ENCODE data around the gene LHFPL6. TPM values are rescaled to one million over a fixed set of nuclear protein-coding genes. Genes with fewer than 3 reads are reported as not detected.

LHFPL6 gene
- total RNA-seq, 1 experiment from 2014 or later: 8.9 TPM

- CTCF ChIA-PET: interaction anchor here (0.5 kb wide), 1 partner anchor 481 kb away, joined by 3 read pairs; no protein-coding TSS in a partner anchor
- H3K36me3 Mint-ChIP-seq (ENCODE audit: insufficient read depth, unreplicated experiment): no peaks in the 10 kb centered on the region
- H3K27me3 Mint-ChIP-seq (ENCODE audit: insufficient read depth, unreplicated experiment): no peaks in the 10 kb centered on the region
- no peak for DNase-seq (ENCODE audit: unreplicated experiment)
- H3K4me1 Mint-ChIP-seq (ENCODE audit: insufficient read depth, unreplicated experiment): peaks cover 19% of the 10 kb centered on the region
- no peak overlapping the region for H3K4me3 Mint-ChIP-seq (ENCODE audit: unreplicated experiment)
- no peak for TF ChIP-seq CTCF (IDR thresholded peaks at IDR 0.05; ENCODE audit: unreplicated experiment)
- H3K9me3 Mint-ChIP-seq (ENCODE audit: unreplicated experiment): no peaks in the 10 kb centered on the region
- H3K27ac Mint-ChIP-seq (ENCODE audit: low read depth, unreplicated experiment): no peak overlapping the region
- BruUV-seq (replicated peaks): no TSS peak
- intact Hi-C loops (cut with micrococcal nuclease): no loop called here
- POLR2A ChIA-PET: no interaction called here
Observed at GRCh38 chr13:39559847-39560246, 43.1 kb downstream of the LHFPL6 start.

GRCh38 chr13:39557285-39557955, 45.6 kb downstream of the LHFPL6 start:
- CTCF ChIA-PET: no interaction called here
- H3K27ac Mint-ChIP-seq (ENCODE audit: low read depth, unreplicated experiment): no peak overlapping the region
- POLR2A ChIA-PET: no interaction called here

GRCh38 chr13:39556866-39557265, 46.1 kb downstream of the LHFPL6 start:
- Mint-ChIP-seq H3K9me3 (ENCODE audit: unreplicated experiment) (no peaks in the 10 kb centered on the region), H3K4me3 (ENCODE audit: unreplicated experiment) (no peak overlapping the region), H3K27me3 (ENCODE audit: insufficient read depth, unreplicated experiment) (no peaks in the 10 kb centered on the region), H3K4me1 (ENCODE audit: insufficient read depth, unreplicated experiment) (no peaks in the 10 kb centered on the region), H3K27ac (ENCODE audit: low read depth, unreplicated experiment) (no peak overlapping the region), H3K36me3 (ENCODE audit: insufficient read depth, unreplicated experiment) (no peaks in the 10 kb centered on the region)
- intact Hi-C loops (cut with micrococcal nuclease): no loop called here
- no peak for TF ChIP-seq CTCF (IDR thresholded peaks at IDR 0.05; ENCODE audit: unreplicated experiment)
- no peak for DNase-seq (ENCODE audit: unreplicated experiment)
- ChIA-PET POLR2A (no interaction called here), CTCF (no interaction called here)
- no TSS peak for BruUV-seq (replicated peaks)

More at GRCh38 chr13:39557285-39557955, 45.6 kb downstream of the LHFPL6 start:
- Mint-ChIP-seq H3K9me3 (ENCODE audit: unreplicated experiment) (no peaks in the 10 kb centered on the region), H3K36me3 (ENCODE audit: insufficient read depth, unreplicated experiment) (no peaks in the 10 kb centered on the region), H3K4me1 (ENCODE audit: insufficient read depth, unreplicated experiment) (no peaks in the 10 kb centered on the region), H3K4me3 (ENCODE audit: unreplicated experiment) (no peak overlapping the region), H3K27me3 (ENCODE audit: insufficient read depth, unreplicated experiment) (no peaks in the 10 kb centered on the region)
- BruUV-seq (replicated peaks): no TSS peak
- TF ChIP-seq CTCF (IDR thresholded peaks at IDR 0.05; ENCODE audit: unreplicated experiment): no peak
- no peak for DNase-seq (ENCODE audit: unreplicated experiment)
- intact Hi-C loops (cut with micrococcal nuclease): no loop called here

GRCh38 chr13:39554371-39554770, 48.6 kb downstream of the LHFPL6 start:
- TF ChIP-seq CTCF (IDR thresholded peaks at IDR 0.05; ENCODE audit: unreplicated experiment): no peak
- Mint-ChIP-seq H3K36me3 (ENCODE audit: insufficient read depth, unreplicated experiment) (no peaks in the 10 kb centered on the region), H3K4me1 (ENCODE audit: insufficient read depth, unreplicated experiment) (no peaks in the 10 kb centered on the region), H3K4me3 (ENCODE audit: unreplicated experiment) (no peak overlapping the region), H3K9me3 (ENCODE audit: unreplicated experiment) (no peaks in the 10 kb centered on the region), H3K27ac (ENCODE audit: low read depth, unreplicated experiment) (no peak overlapping the region), H3K27me3 (ENCODE audit: insufficient read depth, unreplicated experiment) (no peaks in the 10 kb centered on the region)
- CTCF ChIA-PET: no interaction called here
- intact Hi-C loops (cut with micrococcal nuclease): no loop called here
- DNase-seq (ENCODE audit: unreplicated experiment): no peak
- no TSS peak for BruUV-seq (replicated peaks)
- POLR2A ChIA-PET: no interaction called here

Data from MCF 10A (cell line).